Activated CD8-positive, alpha-beta memory T cell treated with anti-CD3 and anti-CD28 coated beads for 24 hours (primary cell): ENCODE measurements around the gene SLC39A13.

Source experiments
- DNase-seq: peaks from one replicate; pipeline ENCODE4 v3.0.0-alpha.2; 2020

Gene SLC39A13

GRCh38 chr11:47387944-47388696, 20.3 kb upstream of the SLC39A13 start:
- DNase-seq = no peak

- no peak for DNase-seq
Measured at GRCh38 chr11:47388697-47389576, 19.5 kb upstream of the SLC39A13 start.

- DNase-seq = peak; percentile 57
Measured at GRCh38 chr11:47389577-47390421, 18.6 kb upstream of the SLC39A13 start.

GRCh38 chr11:47390422-47390760, 18.0 kb upstream of the SLC39A13 start:
- no peak for DNase-seq

- no peak for DNase-seq
Measured at GRCh38 chr11:47391077-47391583, 17.3 kb upstream of the SLC39A13 start.

GRCh38 chr11:47391711-47392432, 16.5 kb upstream of the SLC39A13 start:
- DNase-seq = no peak

- DNase-seq = no peak
Measured at GRCh38 chr11:47392546-47393162, 15.7 kb upstream of the SLC39A13 start.

- peak; percentile 61 for DNase-seq
Measured at GRCh38 chr11:47393163-47394049, 15.0 kb upstream of the SLC39A13 start.

GRCh38 chr11:47394050-47394321, 14.4 kb upstream of the SLC39A13 start:
- no peak for DNase-seq

- DNase-seq = peak; percentile 85
Measured at GRCh38 chr11:47394322-47395222, 13.8 kb upstream of the SLC39A13 start.

GRCh38 chr11:47395223-47396048, 13.0 kb upstream of the SLC39A13 start:
- DNase-seq = peak; percentile 81

GRCh38 chr11:47396049-47396320, 12.4 kb upstream of the SLC39A13 start:
- DNase-seq = no peak

- no peak for DNase-seq
Measured at GRCh38 chr11:47398011-47398410, 10.4 kb upstream of the SLC39A13 start.

- DNase-seq = peak; percentile 59
Measured at GRCh38 chr11:47398551-47398950, 9.8 kb upstream of the SLC39A13 start.

GRCh38 chr11:47399860-47400767, 8.3 kb upstream of the SLC39A13 start:
- peak; percentile 75 for DNase-seq

GRCh38 chr11:47400768-47401279, 7.6 kb upstream of the SLC39A13 start:
- DNase-seq = no peak

- DNase-seq = no peak
Measured at GRCh38 chr11:47403135-47403534, 5.3 kb upstream of the SLC39A13 start.

GRCh38 chr11:47403571-47403970, 4.8 kb upstream of the SLC39A13 start:
- DNase-seq = no peak
